WTC11 (cell line): ENCODE measurements around the gene RPL26. TPM values are rescaled to one million over a fixed set of nuclear protein-coding genes. Genes with fewer than 3 reads are reported as not detected.

Experiments used
- ATAC-seq: fragments of 200-7000 bp; cut with Tn5 transposase; 2 replicates; pipeline ENCODE4 v1.10.0; 2021; ENCODE audit warnings: mild to moderate bottlenecking, moderate library complexity
- CTCF ChIA-PET: fragments of 300-600 bp; sonication (Branson Sonifier 250); formaldehyde crosslinking; loops from one replicate; lab custom pipeline; 2021; ENCODE audit warnings: antibody characterized with exemption; lab: Charles Lee
- POLR2A ChIA-PET: fragments of 350-600 bp; sonication (Branson Sonifier 250); formaldehyde crosslinking; loops from one replicate; lab custom pipeline; 2021; ENCODE audit warnings: antibody characterized with exemption; lab: Charles Lee
- DNase-seq: peaks from one replicate; pipeline ENCODE4 v3.0.0; 2021; ENCODE audit warnings: low spot score
- H3K27ac Mint-ChIP-seq: 2 replicates; pipeline ENCODE4 v1.8.0; 2021; ENCODE audit warnings: mixed read lengths
- H3K27me3 Mint-ChIP-seq: 2 replicates; pipeline ENCODE4 v1.8.0; 2021; ENCODE audit warnings: low read depth, mild to moderate bottlenecking, moderate library complexity, mixed read lengths
- H3K36me3 Mint-ChIP-seq: 2 replicates; pipeline ENCODE4 v1.8.0; 2021; ENCODE audit warnings: mixed read lengths
- H3K4me1 Mint-ChIP-seq: 2 replicates; pipeline ENCODE4 v1.8.0; 2022; ENCODE audit warnings: mixed read lengths
- H3K4me3 Mint-ChIP-seq: 2 replicates; pipeline ENCODE4 v1.8.0; 2021; ENCODE audit warnings: mild to moderate bottlenecking, moderate library complexity, mixed read lengths
- H3K9me3 Mint-ChIP-seq: 2 replicates; pipeline ENCODE4 v1.8.0; 2021; ENCODE audit warnings: mixed read lengths
- AFF4 ChIP-seq: sonication (generic); formaldehyde crosslinking; IDR thresholded peaks from 2 replicates; pipeline ENCODE4 v1.8.1; 2023; ENCODE audit warnings: mild to moderate bottlenecking, missing genetic modification reagents, borderline replicate concordance
- ARID4B ChIP-seq: sonication (generic); formaldehyde crosslinking; IDR thresholded peaks from 2 replicates; pipeline ENCODE4 v1.8.0; 2023; ENCODE audit warnings: missing genetic modification reagents, mild to moderate bottlenecking, borderline replicate concordance
- CBFB ChIP-seq: sonication (generic); formaldehyde crosslinking; IDR thresholded peaks from 2 replicates; pipeline ENCODE4 v1.8.1; 2022; ENCODE audit warnings: mild to moderate bottlenecking, low read depth, missing genetic modification reagents
- ESRRA ChIP-seq: sonication (generic); formaldehyde crosslinking; IDR thresholded peaks from 2 replicates; pipeline ENCODE4 v1.8.1; 2022; ENCODE audit warnings: mild to moderate bottlenecking, missing genetic modification reagents, borderline replicate concordance
- GRHL2 ChIP-seq: fragments of 250-450 bp; sonication (Bioruptor Pico); IDR thresholded peaks from 2 replicates; pipeline ENCODE4 v1.8.0; 2022; ENCODE audit warnings: mild to moderate bottlenecking, moderate library complexity; ENCODE audit not compliant: insufficient replicate concordance, severe bottlenecking
- IRF1 ChIP-seq: sonication (generic); formaldehyde crosslinking; IDR thresholded peaks from 2 replicates; pipeline ENCODE4 v1.8.0; 2023; ENCODE audit warnings: missing genetic modification reagents
- NFATC4 ChIP-seq: fragments of 250-450 bp; sonication (Bioruptor Pico); IDR thresholded peaks from 2 replicates; pipeline ENCODE4 v1.9.0; 2021; ENCODE audit warnings: mild to moderate bottlenecking
- NR2C2 ChIP-seq: sonication (generic); formaldehyde crosslinking; IDR thresholded peaks from 2 replicates; pipeline ENCODE4 v1.8.0; 2022; ENCODE audit warnings: mild to moderate bottlenecking, missing genetic modification reagents
- SOX15 ChIP-seq: fragments of 250-450 bp; sonication (Bioruptor Pico); IDR thresholded peaks from 2 replicates; pipeline ENCODE4 v1.9.0; 2021; ENCODE audit warnings: mild to moderate bottlenecking
- ZBTB43 ChIP-seq: sonication (generic); formaldehyde crosslinking; IDR thresholded peaks from 2 replicates; pipeline ENCODE4 v1.8.1; 2023; ENCODE audit warnings: mild to moderate bottlenecking, missing genetic modification reagents
- ZNF121 ChIP-seq: sonication (generic); formaldehyde crosslinking; IDR thresholded peaks from 2 replicates; pipeline ENCODE4 v1.8.0; 2023; ENCODE audit warnings: missing genetic modification reagents
- ZNF232 ChIP-seq: sonication (generic); formaldehyde crosslinking; IDR thresholded peaks from 2 replicates; pipeline ENCODE4 v1.8.0; 2022; ENCODE audit warnings: mild to moderate bottlenecking, missing genetic modification reagents
- ZNF281 ChIP-seq: sonication (generic); formaldehyde crosslinking; IDR thresholded peaks from 2 replicates; pipeline ENCODE4 v1.8.0; 2023; ENCODE audit warnings: mild to moderate bottlenecking, missing genetic modification reagents
- ZNF416 ChIP-seq: fragments of 250-450 bp; sonication (Bioruptor Pico); IDR thresholded peaks from 2 replicates; pipeline ENCODE4 v1.9.0; 2021; ENCODE audit warnings: mild to moderate bottlenecking, inconsistent platforms
- ZNF532 ChIP-seq: fragments of 250-450 bp; sonication (Bioruptor Pico); IDR thresholded peaks from 2 replicates; pipeline ENCODE4 v1.9.0; 2021; ENCODE audit warnings: mild to moderate bottlenecking, borderline replicate concordance
- total RNA-seq: library from RNA; stranded (reverse); gene quantifications from 3 replicates; pipeline ENCODE4 v1.2.3, GENCODE V29; 2021

RPL26 gene
- total RNA-seq, 1 experiment from 2014 or later: 1,825 TPM

GRCh38 chr17:8405499-8406016, 22.6 kb upstream of the RPL26 start (continued):
- TF ChIP-seq NFATC4 (CRISPR knock-in tag): no peak
- TF ChIP-seq, all 79 proteins: peak for 0

- ATAC-seq: no peak
- Mint-ChIP-seq H3K9me3 (no peaks in the 10 kb centered on the region), H3K27ac (no peak overlapping the region), H3K27me3 (peaks cover 4% of the 10 kb centered on the region), H3K36me3 (no peaks in the 10 kb centered on the region)
- ChIA-PET CTCF (no interaction called here), POLR2A (no interaction called here)
- TF ChIP-seq ZNF121 (no peak), ESRRA (CRISPR knock-in tag) (no peak), NR2C2 (no peak), GRHL2 (CRISPR knock-in tag) (no peak), AFF4 (CRISPR knock-in tag) (no peak), IRF1 (no peak), ARID4B (CRISPR knock-in tag) (no peak), ZNF416 (CRISPR knock-in tag) (no peak), ZBTB43 (CRISPR knock-in tag) (no peak), SOX15 (CRISPR knock-in tag) (no peak), ZNF281 (CRISPR knock-in tag) (no peak), ZNF232 (CRISPR knock-in tag) (no peak), CBFB (CRISPR knock-in tag) (no peak), ZNF532 (CRISPR knock-in tag) (no peak)
- TF ChIP-seq, all 79 proteins: peak for 0
- Mint-ChIP-seq H3K4me1 (no peaks in the 10 kb centered on the region; the same call in 1 of the 2 replicates), H3K4me3 (no peak overlapping the region)
- DNase-seq: no peak
Measured at GRCh38 chr17:8402921-8403536, 20.0 kb upstream of the RPL26 start.
